CD14-positive monocyte (primary cell): ENCODE data around the gene GLRA2. TPM values are rescaled to one million over a fixed set of nuclear protein-coding genes. Genes with fewer than 3 reads are reported as not detected.

Experiments
- DNase-seq, 3 donors: peaks; one replicate each; pipeline ENCODE4 v3.0.0-alpha.2; 2011 to 2022
- H2AFZ ChIP-seq: 2 replicates; pipeline ENCODE4 v1.6.0; 2012; ENCODE audit warnings: mild to moderate bottlenecking, low read depth, low read length, inconsistent platforms; ENCODE audit not compliant: insufficient read depth, poor library complexity, severe bottlenecking
- H3K27ac ChIP-seq, 2 donors: 1 replicate in 1 of 2; 2 replicates in 1 of 2; pipeline ENCODE4 v1.5.1; 2012 to 2013; ENCODE audit warnings: low read length in 2 of 2, control low read depth in 1 of 2, inconsistent platforms in 1 of 2, low read depth in 1 of 2, mild to moderate bottlenecking in 1 of 2
- H3K27me3 ChIP-seq, 2 donors: one replicate each; pipeline versions ENCODE4 v1.6.0 to v1.6.1; 2011 to 2013; ENCODE audit warnings: low read length in 2 of 2; ENCODE audit not compliant: control insufficient read depth in 2 of 2, insufficient read depth in 2 of 2
- H3K36me3 ChIP-seq, 2 donors: replicated peaks in 1 of 2; 1 replicate in 1 of 2; 2 replicates in 1 of 2; pipeline versions ENCODE4 v1.5.1 to v1.6.1; 2012 to 2013; ENCODE audit warnings: low read length in 2 of 2, control low read depth in 1 of 2, inconsistent platforms in 1 of 2, mild to moderate bottlenecking in 1 of 2; ENCODE audit not compliant: insufficient read depth in 2 of 2, control insufficient read depth in 1 of 2
- H3K4me1 ChIP-seq, 2 donors: 1 replicate in 1 of 2; 2 replicates in 1 of 2; pipeline versions ENCODE4 v1.5.1 to v1.6.1; 2012 to 2013; ENCODE audit warnings: low read length in 2 of 2, control low read depth in 1 of 2, inconsistent platforms in 1 of 2, mild to moderate bottlenecking in 1 of 2, moderate library complexity in 1 of 2; ENCODE audit not compliant: insufficient read depth in 2 of 2, control insufficient read depth in 1 of 2
- H3K4me2 ChIP-seq: replicated peaks from 2 replicates; pipeline ENCODE3; 2012; ENCODE audit warnings: low read length, moderate library complexity, mild to moderate bottlenecking; ENCODE audit not compliant: poor library complexity, severe bottlenecking; ENCODE audit errors: extremely low read depth
- H3K4me3 ChIP-seq, 3 experiments: fragments of 200-600 bp in 1 of 3; sonication (generic) in 1 of 3; replicated peaks in 1 of 3; 1 replicate in 2 of 3; 2 replicates in 1 of 3; pipeline ENCODE4 v1.5.1; 2011 to 2013; ENCODE audit warnings: low read length in 3 of 3, mild to moderate bottlenecking in 3 of 3, control low read depth in 2 of 3, low read depth in 2 of 3, inconsistent platforms in 1 of 3, moderate library complexity in 1 of 3
- H3K79me2 ChIP-seq: 2 replicates; pipeline ENCODE4 v1.6.0; 2012; ENCODE audit warnings: mild to moderate bottlenecking, control low read depth, inconsistent platforms, low read length, moderate library complexity; ENCODE audit not compliant: insufficient read depth
- H3K9ac ChIP-seq: 2 replicates; pipeline ENCODE4 v1.6.0; 2017; ENCODE audit warnings: low read length, mild to moderate bottlenecking; ENCODE audit not compliant: insufficient read depth, poor library complexity, severe bottlenecking
- H3K9me3 ChIP-seq, 2 donors: replicated peaks in 1 of 2; 1 replicate in 1 of 2; 2 replicates in 1 of 2; pipeline versions ENCODE4 v1.5.1 to v1.6.1; 2012 to 2013; ENCODE audit warnings: low read length in 2 of 2, control low read depth in 1 of 2; ENCODE audit not compliant: control insufficient read depth in 1 of 2, insufficient read depth in 1 of 2
- H4K20me1 ChIP-seq: 2 replicates; pipeline ENCODE4 v1.6.0; 2012; ENCODE audit warnings: mild to moderate bottlenecking, low read length, control low read depth, moderate library complexity; ENCODE audit not compliant: insufficient read depth
- H3K27ac Mint-ChIP-seq, 7 donors: one replicate each; pipeline ENCODE4 v1.8.0; 2020; ENCODE audit warnings: mild to moderate bottlenecking in 7 of 7, mixed read lengths in 7 of 7, moderate library complexity in 6 of 7, inconsistent platforms in 2 of 7
- H3K27me3 Mint-ChIP-seq, 3 donors: one replicate each; pipeline ENCODE4 v1.8.0; 2021 to 2022; ENCODE audit warnings: low read depth in 3 of 3, mild to moderate bottlenecking in 3 of 3, mixed read lengths in 3 of 3, moderate library complexity in 3 of 3, inconsistent platforms in 1 of 3
- H3K36me3 Mint-ChIP-seq, 2 donors: one replicate each; pipeline ENCODE4 v1.8.0; 2020; ENCODE audit warnings: mixed read lengths in 2 of 2, inconsistent platforms in 1 of 2, mild to moderate bottlenecking in 1 of 2
- H3K4me1 Mint-ChIP-seq: one replicate; pipeline ENCODE4 v1.8.0; 2020; ENCODE audit warnings: mild to moderate bottlenecking, mixed read lengths
- H3K4me3 Mint-ChIP-seq, 2 donors: one replicate each; pipeline ENCODE4 v1.8.0; 2020; ENCODE audit warnings: mild to moderate bottlenecking in 2 of 2, mixed read lengths in 2 of 2, moderate library complexity in 1 of 2
- H3K9me3 Mint-ChIP-seq, 7 donors: one replicate each; pipeline ENCODE4 v1.8.0; 2020 to 2022; ENCODE audit warnings: mixed read lengths in 7 of 7, mild to moderate bottlenecking in 6 of 7, moderate library complexity in 6 of 7, inconsistent platforms in 2 of 7
- WGBS: methylation state at CpG from one replicate; pipeline ENCODE4 v1.1.5; 2013; ENCODE audit warnings: missing lambda C conversion rate; ENCODE audit not compliant: insufficient coverage; 5-methylcytosine and 5-hydroxymethylcytosine counted together
- intact Hi-C, 2 donors: fragments of 100-400 bp; cut with micrococcal nuclease; formaldehyde crosslinking; loops; one replicate each; pipeline versions ENCODE4 v1.15.0 to v1.15.1; 2023
- polyA plus RNA-seq, 3 donors: library from polyadenylated mRNA; depleted of rRNA in 1 of 3; unstranded in 2 of 3; stranded (reverse) in 1 of 3; fragments of 300-500 nt in 2 of 3; fragments of >200 nt in 1 of 3; fragmentation: Illumina TruSeq in 2 of 3; gene quantifications; 1 replicate in 2 of 3; 2 replicates in 1 of 3; pipeline ENCODE4 v1.2.3, GENCODE V29; 2012 to 2021
- TF ChIP-seq, protein P1 (sequence below): fragments of 200-600 bp; IDR thresholded peaks from one replicate; pipeline ENCODE4 v1.8.0; 2022; ENCODE audit warnings: antibody characterized with exemption, mild to moderate bottlenecking

GLRA2 gene
- polyA plus RNA-seq, 3 donors = not detected

DNA sequence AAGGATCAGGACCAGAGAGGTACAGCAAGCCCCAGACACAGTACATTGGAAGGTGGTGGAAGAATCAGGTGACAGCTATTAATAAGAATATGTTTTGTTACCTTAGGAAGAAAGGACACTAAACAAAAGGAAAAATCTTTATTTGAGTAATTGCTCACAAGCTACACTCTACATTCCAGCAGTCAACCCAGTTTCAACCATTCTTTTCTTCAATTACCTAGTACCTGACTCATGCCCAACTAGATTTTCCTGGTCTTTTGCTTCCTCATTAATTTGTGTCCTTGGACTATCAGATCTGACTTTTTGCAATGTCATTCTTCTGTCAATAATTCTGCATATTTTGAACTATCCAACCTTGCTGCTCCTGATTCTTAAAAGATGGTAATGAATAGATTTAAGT, 22.5 kb upstream of the GLRA2 start:
- H3K9ac ChIP-seq = no peak overlapping the region
- no peak overlapping the region for H3K27ac ChIP-seq
- Mint-ChIP-seq H3K4me3 (no peak overlapping the region), H3K9me3 (peaks cover 0 to 3% (median 0%) of the 10 kb centered on the region in 7 donors), H3K27me3 (peaks cover 0 to 6% (median 2%) of the 10 kb centered on the region in 3 donors), H3K27ac (no peak overlapping the region), H3K36me3 (no peaks in the 10 kb centered on the region), H3K4me1 (no peaks in the 10 kb centered on the region)
- H3K4me3 ChIP-seq = no peak overlapping the region
- H3K36me3 ChIP-seq = no peaks in the 10 kb centered on the region
- H4K20me1 ChIP-seq = no peaks in the 10 kb centered on the region
- no peak overlapping the region for H2AFZ ChIP-seq
- intact Hi-C loops = no loop called here
- H3K79me2 ChIP-seq = no peaks in the 10 kb centered on the region
- H3K9me3 ChIP-seq = no peaks in the 10 kb centered on the region
- TF ChIP-seq, protein P1, sequence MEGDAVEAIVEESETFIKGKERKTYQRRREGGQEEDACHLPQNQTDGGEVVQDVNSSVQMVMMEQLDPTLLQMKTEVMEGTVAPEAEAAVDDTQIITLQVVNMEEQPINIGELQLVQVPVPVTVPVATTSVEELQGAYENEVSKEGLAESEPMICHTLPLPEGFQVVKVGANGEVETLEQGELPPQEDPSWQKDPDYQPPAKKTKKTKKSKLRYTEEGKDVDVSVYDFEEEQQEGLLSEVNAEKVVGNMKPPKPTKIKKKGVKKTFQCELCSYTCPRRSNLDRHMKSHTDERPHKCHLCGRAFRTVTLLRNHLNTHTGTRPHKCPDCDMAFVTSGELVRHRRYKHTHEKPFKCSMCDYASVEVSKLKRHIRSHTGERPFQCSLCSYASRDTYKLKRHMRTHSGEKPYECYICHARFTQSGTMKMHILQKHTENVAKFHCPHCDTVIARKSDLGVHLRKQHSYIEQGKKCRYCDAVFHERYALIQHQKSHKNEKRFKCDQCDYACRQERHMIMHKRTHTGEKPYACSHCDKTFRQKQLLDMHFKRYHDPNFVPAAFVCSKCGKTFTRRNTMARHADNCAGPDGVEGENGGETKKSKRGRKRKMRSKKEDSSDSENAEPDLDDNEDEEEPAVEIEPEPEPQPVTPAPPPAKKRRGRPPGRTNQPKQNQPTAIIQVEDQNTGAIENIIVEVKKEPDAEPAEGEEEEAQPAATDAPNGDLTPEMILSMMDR = no peak
- H3K4me2 ChIP-seq = no peak overlapping the region
- no peaks in the 10 kb centered on the region for H3K4me1 ChIP-seq
- H3K27me3 ChIP-seq = no peaks in the 10 kb centered on the region
- no peak for DNase-seq

DNA sequence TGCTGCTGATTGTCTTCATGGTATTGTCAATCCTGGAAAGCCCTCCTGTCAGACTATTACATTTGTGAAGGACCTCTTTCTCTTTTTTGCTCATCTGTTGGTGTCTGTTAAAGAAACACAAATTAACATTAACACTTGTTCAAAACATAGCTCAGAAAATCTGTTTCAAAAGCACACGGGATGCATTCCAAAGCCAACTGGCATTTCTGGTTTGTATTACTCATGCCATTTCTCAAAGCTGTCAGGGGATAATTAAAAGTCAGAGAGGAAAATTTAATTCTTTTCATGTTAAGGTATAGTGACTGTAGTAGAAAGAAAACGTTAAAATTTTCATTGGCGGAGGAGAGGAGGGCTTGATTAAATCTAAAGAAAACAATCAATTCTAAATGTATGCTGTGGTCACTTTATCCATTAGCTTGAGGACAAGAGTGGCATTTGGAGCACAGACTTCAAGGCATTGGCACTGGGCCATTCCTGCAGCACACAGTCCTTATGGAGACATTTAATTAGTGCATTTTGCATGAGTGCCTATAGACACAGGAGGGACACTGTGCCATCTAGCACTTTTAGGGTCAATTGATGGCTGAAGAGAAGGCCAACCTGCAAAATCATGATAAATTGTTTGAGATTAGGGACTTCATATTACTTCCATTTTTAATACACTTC, 21.2 kb upstream of the GLRA2 start:
- H3K27ac Mint-ChIP-seq = no peak overlapping the region
- Histone ChIP-seq H3K36me3 (no peaks in the 10 kb centered on the region), H3K9ac (no peak overlapping the region), H3K9me3 (no peaks in the 10 kb centered on the region), H4K20me1 (no peaks in the 10 kb centered on the region), H3K79me2 (no peaks in the 10 kb centered on the region), H2AFZ (no peak overlapping the region), H3K4me3 (no peak overlapping the region), H3K27me3 (no peaks in the 10 kb centered on the region), H3K4me2 (no peak overlapping the region), H3K27ac (no peak overlapping the region), H3K4me1 (no peaks in the 10 kb centered on the region)
- WGBS = no CpG with 5 or more reads among the region's 3 CpGs
- intact Hi-C loops = no loop called here
- H3K9me3 Mint-ChIP-seq = peaks cover 0 to 3% (median 2%) of the 10 kb centered on the region in 7 donors
- no peak for DNase-seq
- H3K4me3 Mint-ChIP-seq = no peak overlapping the region
- no peaks in the 10 kb centered on the region for H3K4me1 Mint-ChIP-seq
- TF ChIP-seq, protein P1 = no peak
- H3K27me3 Mint-ChIP-seq = peaks cover 0 to 2% (median 2%) of the 10 kb centered on the region in 3 donors
- no peaks in the 10 kb centered on the region for H3K36me3 Mint-ChIP-seq
